ENCODE data around the gene SFSWAP. TPM values are rescaled to one million over a fixed set of nuclear protein-coding genes. Genes with fewer than 3 reads are reported as not detected.

The SFSWAP gene
- polyA plus RNA-seq, 1 donor from 2014 or later: 56.6 TPM

- peaks cover 4% of the 10 kb centered on the region for H3K36me3 ChIP-seq (ENCODE audit: insufficient read depth, low read length)
- no peak overlapping the region for H2AFZ ChIP-seq (ENCODE audit: low read depth, low read length)
- no peak overlapping the region for H3K9ac ChIP-seq (ENCODE audit: low read length)
- no peak overlapping the region for H3K4me3 ChIP-seq (ENCODE audit: low read length)
- TF ChIP-seq MXI1 (conservative IDR thresholded peaks at IDR 0.05; ENCODE audit: poor library complexity, severe bottlenecking) (no peak), POLR2AphosphoS5 (IDR thresholded peaks at IDR 0.05) (no peak), CTCF (IDR thresholded peaks at IDR 0.05; ENCODE audit: poor library complexity, severe bottlenecking) (no peak), EP300 (conservative IDR thresholded peaks at IDR 0.05; ENCODE audit: poor library complexity, severe bottlenecking) (no peak), REST (IDR thresholded peaks at IDR 0.05; ENCODE audit: borderline replicate concordance) (no peak), TAF1 (IDR thresholded peaks at IDR 0.05; ENCODE audit: low read depth) (no peak)
- H3K4me2 ChIP-seq (ENCODE audit: low read length): no peak overlapping the region
- no peaks in the 10 kb centered on the region for H3K9me3 ChIP-seq (ENCODE audit: low read length)
- no peak overlapping the region for H3K27ac ChIP-seq (ENCODE audit: low read length)
- no peaks in the 10 kb centered on the region for H3K27me3 ChIP-seq (ENCODE audit: insufficient read depth, low read depth, low read length)
- no peaks in the 10 kb centered on the region for H3K79me2 ChIP-seq (replicated peaks; ENCODE audit: insufficient read depth, low read length)
- H3F3A ChIP-seq (ENCODE audit: insufficient read depth, low read length, poor library complexity, severe bottlenecking): no peaks in the 10 kb centered on the region
- H4K20me1 ChIP-seq (ENCODE audit: insufficient read depth): no peaks in the 10 kb centered on the region
- no peaks in the 10 kb centered on the region for H3K9me2 ChIP-seq (ENCODE audit: insufficient read depth, low read length)
Measured at GRCh38 chr12:131796411-131796736, 85.5 kb downstream of the SFSWAP start.

- H3K4me2 ChIP-seq (ENCODE audit: low read length): no peak overlapping the region
- TF ChIP-seq MXI1 (conservative IDR thresholded peaks at IDR 0.05; ENCODE audit: poor library complexity, severe bottlenecking) (no peak), EZH2 (IDR thresholded peaks at IDR 0.05; ENCODE audit: borderline replicate concordance, insufficient read depth, low read length, poor library complexity, severe bottlenecking) (no peak), REST (IDR thresholded peaks at IDR 0.05; ENCODE audit: borderline replicate concordance) (no peak), SMC3 (conservative IDR thresholded peaks at IDR 0.05; ENCODE audit: poor library complexity) (no peak), RAD21 (conservative IDR thresholded peaks at IDR 0.05) (no peak)
- H3K36me3 ChIP-seq (ENCODE audit: insufficient read depth, low read length): peaks cover 1% of the 10 kb centered on the region
- H3K27ac ChIP-seq (ENCODE audit: low read length): no peak overlapping the region
- no peak overlapping the region for H2AFZ ChIP-seq (ENCODE audit: low read depth, low read length)
- no peaks in the 10 kb centered on the region for H3K79me2 ChIP-seq (replicated peaks; ENCODE audit: insufficient read depth, low read length)
- H4K20me1 ChIP-seq (ENCODE audit: insufficient read depth): no peaks in the 10 kb centered on the region
- no peaks in the 10 kb centered on the region for H3K27me3 ChIP-seq (ENCODE audit: insufficient read depth, low read depth, low read length)
- no peak overlapping the region for H3K9ac ChIP-seq (ENCODE audit: low read length)
- H3K9me3 ChIP-seq (ENCODE audit: low read length): no peaks in the 10 kb centered on the region
- no peaks in the 10 kb centered on the region for H3F3A ChIP-seq (ENCODE audit: insufficient read depth, low read length, poor library complexity, severe bottlenecking)
- H3K9me2 ChIP-seq (ENCODE audit: insufficient read depth, low read length): no peaks in the 10 kb centered on the region
- H3K4me3 ChIP-seq (ENCODE audit: low read length): no peak overlapping the region
Measured at GRCh38 chr12:131796754-131797587, 86.1 kb downstream of the SFSWAP start.

All from neural cell (in vitro differentiated cells).